ENCODE measurements around the gene SECISBP2L. TPM values are rescaled to one million over a fixed set of nuclear protein-coding genes. Genes with fewer than 3 reads are reported as not detected.

Gene SECISBP2L
- total and polyA plus RNA-seq, 4 experiments from 2014 or later: 9.1 to 72.9 (median 43.3) TPM

DNA sequence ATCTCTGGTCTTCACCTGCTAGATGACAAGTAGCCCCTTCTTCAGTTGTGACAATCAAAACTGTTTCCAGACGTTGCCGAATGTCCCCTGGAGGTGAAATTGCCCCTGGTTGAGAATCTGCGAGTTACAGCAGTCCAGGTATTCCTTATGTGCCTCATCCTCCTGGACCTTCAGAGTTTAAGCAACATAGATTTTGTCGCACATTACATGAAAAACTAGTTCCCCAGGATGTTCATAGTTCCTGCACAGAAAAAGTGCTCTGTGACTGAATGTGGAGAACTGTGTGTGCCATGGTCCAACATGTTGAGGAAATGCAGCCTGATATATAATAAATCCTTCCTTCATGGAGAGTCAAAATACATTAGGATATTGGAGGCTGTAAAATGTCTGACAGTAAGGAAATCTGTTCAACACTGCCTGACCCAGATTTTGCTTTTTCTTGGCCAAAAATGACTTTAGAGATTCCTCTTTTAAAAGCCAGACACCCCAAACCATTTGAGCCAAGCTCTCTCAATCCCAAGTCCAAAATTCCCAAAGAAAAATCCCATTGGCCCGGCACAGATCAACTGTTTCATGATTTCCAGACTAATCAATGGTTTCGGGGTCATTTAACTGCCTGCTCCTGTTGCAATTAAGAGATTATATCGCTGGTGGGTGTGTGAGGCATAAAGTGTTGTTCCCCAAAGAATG lies 62.1 kb downstream of the SECISBP2L start:
- H3K27me3 ChIP-seq (ENCODE audit: insufficient read depth, low read length): no peaks in the 10 kb centered on the region
- peaks cover 0 to 3% of the 10 kb centered on the region in 2 donors for H3K36me3 Mint-ChIP-seq
- no peak overlapping the region for H3K27ac Mint-ChIP-seq
- no peak overlapping the region for H3K27ac ChIP-seq (ENCODE audit: low read depth, low read length)
- intact Hi-C loops (cut with micrococcal nuclease): no loop called here
- ChIA-PET POLR2A (ENCODE audit: partially characterized antibody) (no interaction called here), CTCF (ENCODE audit: partially characterized antibody) (interaction anchor here (1.1 to 3.9 kb wide), 2 partner anchors 8 to 11 kb away, joined by 4 to 37 read pairs; no protein-coding TSS in a partner anchor)
- peaks cover 0 to 1% (median 0%) of the 10 kb centered on the region in 4 donors for H3K4me1 Mint-ChIP-seq
- DNase-seq: no peak
- peaks cover 10 to 20% of the 10 kb centered on the region in 2 donors for H3K27me3 Mint-ChIP-seq
- H3K9me3 ChIP-seq (ENCODE audit: control insufficient read depth in 1 of 2, low read length in 2 of 2): no peaks in the 10 kb centered on the region
- no peaks in the 10 kb centered on the region for H3K4me1 ChIP-seq (ENCODE audit: insufficient read depth, low read length)
- H3K9me3 Mint-ChIP-seq: no peaks in the 10 kb centered on the region
- no peaks in the 10 kb centered on the region for H3K36me3 ChIP-seq (ENCODE audit: insufficient read depth, low read length)
- no peak overlapping the region for H3K4me3 ChIP-seq (ENCODE audit: low read length in 2 of 2)
- H3K4me3 Mint-ChIP-seq: no peak overlapping the region

- CTCF ChIA-PET (ENCODE audit: partially characterized antibody): no interaction called here
- H3K27me3 Mint-ChIP-seq: peaks cover 10 to 20% of the 10 kb centered on the region in 2 donors
- no peaks in the 10 kb centered on the region for H3K36me3 ChIP-seq (ENCODE audit: insufficient read depth, low read length)
Measured at GRCh38 chr15:48983300-48983699, 62.9 kb downstream of the SECISBP2L start.

GRCh38 chr15:48981941-48982340 lies 64.3 kb downstream of the SECISBP2L start:
- CTCF ChIA-PET (ENCODE audit: partially characterized antibody): no interaction called here
- POLR2A ChIA-PET (ENCODE audit: partially characterized antibody): no interaction called here

More at GRCh38 chr15:48983300-48983699, 62.9 kb downstream of the SECISBP2L start:
- Histone ChIP-seq H3K4me1 (ENCODE audit: insufficient read depth, low read length) (no peaks in the 10 kb centered on the region), H3K9me3 (ENCODE audit: control insufficient read depth in 1 of 2, low read length in 2 of 2) (no peaks in the 10 kb centered on the region), H3K4me3 (ENCODE audit: low read length in 2 of 2) (no peak overlapping the region), H3K27ac (ENCODE audit: low read depth, low read length) (no peak overlapping the region), H3K27me3 (ENCODE audit: insufficient read depth, low read length) (no peaks in the 10 kb centered on the region)
- no peak for DNase-seq
- peaks cover 0 to 3% of the 10 kb centered on the region in 2 donors for H3K36me3 Mint-ChIP-seq
- no peaks in the 10 kb centered on the region for H3K9me3 Mint-ChIP-seq
- H3K27ac Mint-ChIP-seq: no peak overlapping the region
- intact Hi-C loops (cut with micrococcal nuclease): no loop called here
- H3K4me1 Mint-ChIP-seq: peaks cover 0 to 1% (median 0%) of the 10 kb centered on the region in 4 donors
- POLR2A ChIA-PET (ENCODE audit: partially characterized antibody): no interaction called here
- H3K4me3 Mint-ChIP-seq: no peak overlapping the region

GRCh38 chr15:48978638-48979037 lies 67.6 kb downstream of the SECISBP2L start:
- CTCF ChIA-PET (ENCODE audit: partially characterized antibody): interaction anchor here (6.5 kb wide), 1 partner anchor 13 kb away, joined by 68 read pairs; the partner anchor contains the start of gene SHC4
- peaks cover 9% of the 10 kb centered on the region for H3K4me1 ChIP-seq (ENCODE audit: insufficient read depth, low read length)

More at GRCh38 chr15:48981941-48982340, 64.3 kb downstream of the SECISBP2L start:
- H3K4me3 Mint-ChIP-seq: no peak overlapping the region
- no peaks in the 10 kb centered on the region for H3K36me3 ChIP-seq (ENCODE audit: insufficient read depth, low read length)
- no peaks in the 10 kb centered on the region for H3K9me3 ChIP-seq (ENCODE audit: control insufficient read depth in 1 of 2, low read length in 2 of 2)
- no peaks in the 10 kb centered on the region for H3K36me3 Mint-ChIP-seq
- H3K27me3 Mint-ChIP-seq: peaks cover 10 to 25% of the 10 kb centered on the region in 2 donors
- no peak overlapping the region for H3K27ac ChIP-seq (ENCODE audit: low read depth, low read length)
- DNase-seq: no peak
- H3K4me3 ChIP-seq (ENCODE audit: low read length in 2 of 2): no peak overlapping the region
- no peaks in the 10 kb centered on the region for H3K4me1 ChIP-seq (ENCODE audit: insufficient read depth, low read length)
- H3K4me1 Mint-ChIP-seq: peaks cover 0 to 3% (median 0%) of the 10 kb centered on the region in 4 donors
- H3K9me3 Mint-ChIP-seq: no peaks in the 10 kb centered on the region
- intact Hi-C loops (cut with micrococcal nuclease): no loop called here
- H3K27me3 ChIP-seq (ENCODE audit: insufficient read depth, low read length): no peaks in the 10 kb centered on the region
- H3K27ac Mint-ChIP-seq: no peak overlapping the region

GRCh38 chr15:48976444-48977088 lies 69.7 kb downstream of the SECISBP2L start:
- H3K27ac Mint-ChIP-seq: no peak overlapping the region
- DNase-seq: no peak
- ChIA-PET CTCF (ENCODE audit: partially characterized antibody) (interaction anchor here (1.1 to 6.5 kb wide), 20 partner anchors 10 to 179 kb away, joined by 3 to 68 read pairs (median 6); partner anchors contain the start of genes COPS2, SECISBP2L and SHC4), POLR2A (ENCODE audit: partially characterized antibody) (interaction anchor here (0.9 to 1.5 kb wide), 3 partner anchors 12 to 115 kb away, joined by 3 to 7 read pairs (median 5); partner anchors contain the start of genes EID1 and SHC4)
- Histone ChIP-seq H3K36me3 (ENCODE audit: insufficient read depth, low read length) (no peaks in the 10 kb centered on the region), H3K27me3 (ENCODE audit: insufficient read depth, low read length) (no peaks in the 10 kb centered on the region), H3K4me1 (ENCODE audit: insufficient read depth, low read length) (peaks cover 9% of the 10 kb centered on the region), H3K9me3 (ENCODE audit: control insufficient read depth in 1 of 2, low read length in 2 of 2) (no peaks in the 10 kb centered on the region), H3K27ac (ENCODE audit: low read depth, low read length) (no peak overlapping the region), H3K4me3 (ENCODE audit: low read length in 2 of 2) (no peak overlapping the region)
- no peaks in the 10 kb centered on the region for H3K36me3 Mint-ChIP-seq
- peaks cover 11 to 34% of the 10 kb centered on the region in 2 donors for H3K27me3 Mint-ChIP-seq
- peaks cover 0 to 9% (median 3%) of the 10 kb centered on the region in 4 donors for H3K4me1 Mint-ChIP-seq
- intact Hi-C loops (cut with micrococcal nuclease): no loop called here
- peak overlapping the region; percentile 20 to 70 (median 42) for H3K4me3 Mint-ChIP-seq
- H3K9me3 Mint-ChIP-seq: no peaks in the 10 kb centered on the region

More at GRCh38 chr15:48978638-48979037, 67.6 kb downstream of the SECISBP2L start:
- Histone ChIP-seq H3K4me3 (ENCODE audit: low read length in 2 of 2) (no peak overlapping the region), H3K27me3 (ENCODE audit: insufficient read depth, low read length) (no peaks in the 10 kb centered on the region), H3K36me3 (ENCODE audit: insufficient read depth, low read length) (no peaks in the 10 kb centered on the region), H3K9me3 (ENCODE audit: control insufficient read depth in 1 of 2, low read length in 2 of 2) (no peaks in the 10 kb centered on the region), H3K27ac (ENCODE audit: low read depth, low read length) (no peak overlapping the region)
- Mint-ChIP-seq H3K4me1 (peaks cover 0 to 9% (median 3%) of the 10 kb centered on the region in 4 donors), H3K4me3 (no peak overlapping the region), H3K36me3 (no peaks in the 10 kb centered on the region), H3K9me3 (no peaks in the 10 kb centered on the region), H3K27ac (no peak overlapping the region), H3K27me3 (peaks cover 12 to 34% of the 10 kb centered on the region in 2 donors)
- DNase-seq: no peak
- POLR2A ChIA-PET (ENCODE audit: partially characterized antibody): no interaction called here
- intact Hi-C loops (cut with micrococcal nuclease): no loop called here

GRCh38 chr15:48975472-48976419 lies 70.5 kb downstream of the SECISBP2L start:
- Histone ChIP-seq H3K9me3 (ENCODE audit: control insufficient read depth in 1 of 2, low read length in 2 of 2) (no peaks in the 10 kb centered on the region), H3K36me3 (ENCODE audit: insufficient read depth, low read length) (no peaks in the 10 kb centered on the region), H3K27me3 (ENCODE audit: insufficient read depth, low read length) (no peaks in the 10 kb centered on the region), H3K27ac (ENCODE audit: low read depth, low read length) (no peak overlapping the region), H3K4me1 (ENCODE audit: insufficient read depth, low read length) (peaks cover 9% of the 10 kb centered on the region), H3K4me3 (ENCODE audit: low read length in 2 of 2) (peak overlapping the region in 1 of 2 donors; percentile 28)
- Mint-ChIP-seq H3K4me3 (peak overlapping the region; percentile 40 to 76 (median 68)), H3K27ac (no peak overlapping the region), H3K4me1 (peaks cover 0 to 9% (median 3%) of the 10 kb centered on the region in 4 donors), H3K36me3 (no peaks in the 10 kb centered on the region), H3K27me3 (peaks cover 9 to 26% of the 10 kb centered on the region in 2 donors), H3K9me3 (no peaks in the 10 kb centered on the region)
- intact Hi-C loops (cut with micrococcal nuclease): loop anchor here (1.0 to 2.0 kb wide), 2 partner anchors 71 to 113 kb away; partner anchors contain the start of gene SECISBP2L
- ChIA-PET CTCF (ENCODE audit: partially characterized antibody) (interaction anchor here (0.6 to 6.5 kb wide), 41 partner anchors 10 to 634 kb away, joined by 3 to 68 read pairs (median 4); partner anchors contain the start of genes COPS2, EID1, FGF7 and SECISBP2L), POLR2A (ENCODE audit: partially characterized antibody) (interaction anchor here (0.9 to 1.5 kb wide), 4 partner anchors 11 to 180 kb away, joined by 3 to 7 read pairs (median 4); partner anchors contain the start of genes EID1 and SHC4)
- peak; percentile 60 to 74 (median 69) for DNase-seq
